Femur (tissue), 1 donor: Measurements from ENCODE around the gene MSS51.

Source experiments
- DNase-seq: peaks from one replicate; pipeline ENCODE4 v3.0.0-alpha.2; 2017

Gene MSS51

DNA sequence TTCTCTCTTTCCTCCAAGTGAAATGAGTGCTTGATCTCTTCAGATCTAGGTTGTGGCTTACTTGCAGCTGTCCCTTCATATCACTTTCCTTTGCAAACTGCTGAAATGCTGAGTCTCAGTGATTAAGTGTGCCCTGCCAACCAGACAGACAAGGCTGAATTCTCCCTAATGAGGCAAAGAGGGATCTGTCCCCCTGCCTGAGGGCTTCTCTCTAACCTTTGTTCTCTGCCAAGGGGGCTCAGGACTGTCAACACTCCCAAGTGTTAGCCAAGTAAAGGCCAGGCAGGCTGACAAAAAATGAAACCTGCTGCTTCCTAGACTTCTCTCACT, at the start of gene MSS51:
MSS51 (minus strand) TSS at position 24 of the 330 bp plus-strand sequence. CDS start 5,277 bp downstream, outside the sequence.
- DNase-seq = no peak

DNA sequence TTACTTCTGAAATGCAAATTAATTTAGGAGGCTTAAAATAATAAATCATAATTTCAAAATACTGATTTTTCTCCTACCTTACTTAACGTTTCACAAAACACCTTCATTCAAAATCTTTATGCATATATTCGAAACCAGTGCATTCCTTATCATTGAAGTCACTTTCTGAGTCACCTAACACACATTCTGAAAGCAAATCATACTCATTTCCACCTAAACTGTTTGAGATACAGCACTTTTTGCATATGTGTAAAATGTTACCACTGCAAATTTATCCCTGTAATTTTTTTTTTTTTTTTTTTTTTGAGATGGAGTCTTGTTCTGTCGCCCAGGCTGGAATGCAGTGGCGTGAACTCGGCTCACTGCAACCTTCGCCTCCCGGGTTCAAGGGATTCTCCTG, 46.8 kb upstream of the MSS51 start:
- no peak for DNase-seq

DNA sequence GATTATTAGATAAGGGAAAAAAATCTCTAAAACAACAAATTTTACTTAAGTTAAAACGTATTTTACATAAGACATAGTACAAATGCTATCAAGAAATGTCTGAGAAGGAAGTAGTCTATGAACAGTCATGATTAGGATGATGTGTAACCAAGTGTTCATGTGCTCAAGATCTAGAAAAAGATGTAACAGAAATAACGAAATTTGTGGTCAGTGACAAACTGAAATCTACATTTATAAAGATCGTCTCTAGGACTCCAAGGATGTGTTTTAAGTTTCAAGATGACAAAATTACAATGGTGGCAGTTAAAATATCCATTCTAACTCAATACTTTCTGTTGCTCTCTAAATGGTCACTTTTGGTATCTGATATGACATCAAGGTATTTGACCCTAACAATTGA, 45.3 kb upstream of the MSS51 start:
- no peak for DNase-seq

DNA sequence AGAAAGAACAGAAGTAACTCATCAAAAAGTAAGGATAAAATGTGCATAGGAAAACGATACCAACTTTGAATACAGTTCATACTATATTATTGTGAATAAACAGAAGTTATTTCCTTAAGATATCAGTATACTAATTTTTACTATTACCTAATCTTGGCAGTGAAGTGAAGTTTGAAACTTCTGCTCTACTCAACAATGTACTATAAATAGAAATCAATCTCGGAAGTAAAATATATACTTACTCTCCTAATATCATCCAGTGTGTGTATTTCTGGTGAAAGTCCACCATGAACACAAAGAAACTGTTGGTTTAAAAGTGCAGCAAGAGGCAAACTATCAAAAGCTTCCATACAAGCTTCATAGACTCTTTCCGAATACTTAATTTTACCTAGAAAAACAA, 37.9 kb upstream of the MSS51 start:
- DNase-seq = no peak

DNA sequence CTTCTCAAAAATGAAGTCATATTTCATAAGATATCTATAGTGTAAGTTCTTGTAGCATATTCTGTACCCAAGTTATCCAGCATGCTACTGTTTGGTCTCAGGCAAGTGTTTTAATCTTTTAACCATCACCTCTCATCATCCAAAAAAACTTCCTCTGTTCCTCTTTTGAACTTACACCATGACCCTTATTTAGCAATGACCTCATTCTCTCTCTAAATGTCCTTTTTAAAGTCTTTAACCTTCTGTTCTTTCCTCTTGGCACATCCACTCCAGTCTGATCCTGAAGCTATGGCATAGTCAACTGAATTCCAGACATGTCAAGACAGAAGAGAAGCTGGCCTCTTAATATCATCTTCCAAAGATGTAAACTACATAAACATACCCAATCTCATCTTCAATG, 36.2 kb upstream of the MSS51 start:
- DNase-seq = no peak

DNA sequence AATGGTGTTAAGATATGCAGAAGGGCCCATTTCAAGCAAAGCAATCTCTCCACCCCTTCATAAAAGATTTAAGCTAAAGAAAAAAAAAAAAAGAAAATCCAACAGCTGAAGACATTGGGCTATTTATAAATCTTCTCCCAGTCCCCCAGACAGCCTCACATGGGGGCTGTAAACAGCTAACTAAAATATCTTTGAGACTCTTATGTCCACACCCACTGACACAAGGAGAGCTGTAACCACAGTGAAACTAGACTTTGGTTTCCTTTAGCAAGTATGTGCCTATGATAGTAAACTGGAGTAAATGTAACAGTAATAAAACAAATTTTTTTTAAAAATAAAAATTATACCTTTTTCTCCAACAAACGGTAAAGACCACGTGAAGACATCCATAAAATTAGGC, 33.8 kb upstream of the MSS51 start:
- no peak for DNase-seq

DNA sequence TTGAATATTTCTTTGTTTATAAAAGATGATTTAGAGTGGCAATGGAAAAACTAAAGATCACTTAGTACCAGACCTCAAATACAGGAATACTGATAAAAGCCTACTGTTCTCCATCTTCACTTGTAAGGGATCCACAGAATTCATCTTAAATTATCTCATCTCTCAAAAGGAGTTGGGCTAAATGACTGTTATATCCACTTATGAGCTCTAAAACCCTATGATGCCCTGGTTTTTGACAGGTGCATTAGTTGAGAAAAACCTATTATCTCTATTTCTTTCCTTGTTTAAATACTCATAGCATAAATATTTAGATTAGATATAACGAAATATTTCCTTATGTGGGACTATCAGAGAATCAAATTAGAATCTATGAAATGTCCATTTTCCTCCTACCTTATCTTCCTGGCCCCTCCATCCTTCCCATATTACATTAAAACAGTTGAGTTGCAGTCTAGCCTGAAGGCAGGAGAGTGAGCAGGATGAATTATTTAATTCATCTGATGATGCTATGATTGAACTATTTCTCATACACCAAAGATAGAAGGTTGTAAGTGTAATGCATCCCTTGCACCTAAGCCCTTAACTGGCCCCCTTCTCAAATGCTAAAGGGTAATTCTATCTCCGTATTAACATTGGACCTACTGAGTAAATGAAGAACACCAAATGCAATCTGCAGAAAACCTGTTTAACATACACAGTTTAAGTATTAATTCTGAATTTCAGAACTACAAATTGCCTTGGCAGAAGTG, 32.8 kb upstream of the MSS51 start:
- no peak for DNase-seq

DNA sequence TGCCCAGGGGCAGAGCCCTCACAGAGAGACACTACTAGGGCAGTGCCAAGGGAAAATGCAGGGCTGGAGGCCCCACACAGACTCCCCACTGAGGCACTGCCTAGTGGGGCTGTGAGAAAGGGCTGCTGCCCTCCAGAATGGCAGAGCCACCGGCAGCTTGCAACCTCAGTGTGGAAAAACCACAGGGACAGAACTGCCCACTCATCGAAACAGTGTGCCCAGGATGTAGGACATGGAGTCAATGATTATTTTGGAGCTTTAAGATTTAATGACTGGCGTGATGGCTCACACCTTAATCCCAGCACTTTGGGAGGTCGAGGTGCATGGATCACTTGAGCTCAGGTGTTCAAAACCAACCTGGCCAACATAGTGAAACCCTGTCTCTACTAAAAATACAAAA, 27.5 kb upstream of the MSS51 start:
- DNase-seq = no peak

DNA sequence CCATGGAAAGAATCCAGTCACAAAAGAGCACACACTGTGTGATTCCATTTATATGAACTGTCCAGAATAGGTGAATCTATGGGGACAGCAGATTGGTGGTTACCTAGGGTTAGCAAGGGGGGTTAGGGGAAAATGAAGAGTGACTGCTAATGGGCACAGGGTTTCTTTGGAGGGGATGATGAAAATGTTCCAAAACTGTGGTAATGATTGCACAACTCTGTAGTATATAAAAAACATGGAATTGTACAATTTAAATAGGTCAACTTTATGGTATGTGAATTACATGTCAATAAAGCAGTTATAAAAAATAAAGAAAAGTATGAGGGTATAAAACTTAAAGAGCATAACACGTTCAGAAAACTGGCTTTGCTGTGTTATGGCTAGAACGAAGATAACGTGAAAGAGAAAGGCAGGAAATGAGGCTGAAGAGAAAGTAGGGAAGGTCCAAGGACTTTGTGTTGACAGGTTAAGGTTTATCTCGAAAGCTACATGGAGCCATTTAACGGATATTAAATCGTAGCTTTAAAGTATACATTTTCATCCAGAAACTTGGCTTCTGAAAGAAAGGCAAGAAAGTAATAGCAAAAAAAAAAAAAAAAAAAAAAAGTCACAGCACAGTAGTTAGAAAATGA, 26.4 kb upstream of the MSS51 start:
- DNase-seq = no peak

DNA sequence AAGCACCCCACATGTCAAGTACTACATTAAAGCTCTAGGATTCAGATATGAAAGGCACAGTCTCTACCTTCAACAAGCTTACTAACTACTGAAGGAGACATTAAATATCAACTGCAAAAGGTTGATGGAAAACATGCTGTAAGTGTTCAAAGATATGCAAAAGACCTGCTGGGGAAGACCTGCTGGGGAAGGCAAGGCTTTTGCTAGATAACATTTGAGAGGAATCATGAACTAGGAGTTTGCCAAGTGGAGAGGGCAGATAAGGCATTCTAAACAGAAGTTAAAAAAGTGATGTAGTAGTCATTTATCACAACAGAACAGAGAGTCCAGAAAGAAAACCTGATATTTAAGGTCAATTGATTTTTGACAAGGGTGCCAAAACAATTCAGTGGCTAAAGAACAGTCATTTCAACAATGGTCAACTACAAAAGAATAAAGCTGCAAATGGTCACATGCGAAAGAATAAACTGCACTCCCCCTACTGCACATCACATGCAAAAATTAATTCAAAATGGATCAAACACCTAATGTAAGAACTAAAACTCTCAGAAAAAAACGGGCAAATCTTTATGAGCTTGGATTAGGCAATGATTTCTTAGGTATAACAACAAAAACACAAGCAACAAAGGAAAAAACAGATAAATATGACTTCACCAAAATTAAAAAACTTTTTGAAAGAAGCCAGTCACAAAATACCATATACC, 23.0 kb upstream of the MSS51 start:
- DNase-seq = no peak

DNA sequence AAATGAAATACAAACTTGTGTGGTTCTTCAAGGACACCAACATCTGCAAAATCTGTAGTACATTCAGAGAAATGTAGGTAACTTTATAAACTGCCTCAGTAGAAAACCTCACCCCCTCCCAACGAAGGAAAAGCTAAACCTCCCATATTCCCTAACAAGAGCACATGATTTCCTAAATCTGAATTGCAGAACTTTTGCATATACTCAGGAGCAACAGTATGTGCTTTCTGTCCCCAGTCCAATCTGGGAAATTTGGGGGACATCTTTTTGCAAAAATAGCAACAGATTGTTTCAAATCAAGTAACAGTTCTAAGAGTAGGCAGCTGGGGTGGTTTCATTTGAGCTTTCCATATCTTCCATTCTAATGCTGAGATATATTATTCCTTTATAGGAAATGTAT, 15.8 kb upstream of the MSS51 start:
- DNase-seq = no peak

DNA sequence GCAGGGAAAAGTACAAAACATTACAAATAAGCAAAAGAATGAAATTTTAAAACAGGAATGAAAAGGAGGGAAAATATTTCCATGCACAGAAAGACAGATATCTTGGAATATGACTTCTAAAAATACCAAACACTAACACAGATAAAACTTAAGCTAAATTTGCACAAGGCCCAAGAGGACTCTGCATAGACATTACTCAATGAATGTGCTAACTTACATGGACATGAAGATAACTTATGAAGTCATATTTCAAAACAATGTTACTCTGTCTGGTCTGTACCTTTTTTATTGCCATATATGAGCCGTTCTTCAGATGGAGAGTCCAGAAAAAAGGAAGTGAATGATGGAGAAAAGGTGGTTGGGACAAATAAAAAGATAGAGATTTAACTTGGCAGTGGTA, 15.0 kb upstream of the MSS51 start:
- no peak for DNase-seq

DNA sequence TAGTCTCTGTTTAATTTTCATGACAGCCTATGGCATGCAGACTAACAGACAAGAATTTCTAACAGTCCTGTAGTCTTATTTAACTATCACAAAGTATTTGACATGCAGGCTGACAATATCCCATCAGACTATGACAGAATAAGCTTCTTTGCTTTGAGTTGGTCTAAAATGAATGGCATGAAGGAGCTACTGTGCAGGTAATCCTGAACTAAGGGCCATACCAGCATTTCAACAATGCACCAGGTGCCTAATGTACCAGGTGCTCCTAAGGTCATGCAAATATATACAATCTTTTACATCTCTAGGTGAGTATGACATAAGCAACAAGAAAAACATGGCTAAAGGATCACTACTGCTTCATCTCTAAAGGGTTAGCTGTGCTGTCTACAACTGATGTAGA, 13.6 kb upstream of the MSS51 start:
- no peak for DNase-seq

DNA sequence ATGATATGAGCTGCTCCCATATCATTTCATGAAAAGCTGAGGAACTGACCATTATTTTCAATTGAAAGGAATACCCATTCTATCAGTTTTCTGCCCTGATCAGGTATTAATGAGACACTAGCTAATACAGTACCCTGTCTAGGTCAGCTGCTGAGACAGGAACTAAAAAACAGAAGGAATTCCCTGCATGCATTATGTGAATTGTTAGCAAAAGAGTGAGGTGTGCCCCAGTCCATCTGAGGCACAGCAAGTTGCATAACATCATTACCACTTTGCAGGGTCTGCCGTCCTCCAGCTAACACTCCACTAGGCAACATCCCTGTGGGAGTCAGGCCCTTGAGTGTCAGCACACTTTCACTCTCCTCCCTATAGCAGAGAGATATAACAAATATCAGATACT, 11.1 kb upstream of the MSS51 start:
- DNase-seq = no peak

DNA sequence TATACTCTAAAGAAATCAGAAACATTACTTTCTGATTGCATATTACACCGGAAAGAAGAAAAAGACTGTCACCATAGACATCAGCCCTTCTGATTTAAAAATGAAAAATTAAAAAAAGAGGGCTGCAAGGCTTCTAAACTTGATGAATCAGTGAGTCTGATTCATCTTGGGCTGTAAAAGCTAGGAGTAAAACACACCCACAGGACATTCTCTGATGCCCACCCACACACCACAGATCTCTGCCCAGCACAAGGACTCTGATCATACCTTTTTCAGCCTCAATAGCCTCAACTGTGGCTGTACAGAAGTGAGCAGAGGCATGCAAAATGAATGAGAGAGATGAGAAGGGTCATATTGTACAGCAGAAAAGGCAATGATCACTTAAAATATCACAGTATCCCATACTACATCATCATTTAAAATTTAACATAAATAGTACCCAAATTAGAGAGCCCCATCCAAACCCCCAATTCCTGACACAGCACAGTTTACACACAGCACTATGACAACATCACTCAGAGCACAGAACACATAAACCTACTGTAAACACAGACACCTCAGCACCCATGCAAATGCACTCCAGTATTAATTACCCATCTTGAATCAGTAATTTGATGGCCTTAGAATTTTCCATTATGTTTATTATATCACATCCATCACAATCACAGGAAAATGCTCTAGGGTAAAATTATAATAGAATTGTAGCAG, 6.4 kb upstream of the MSS51 start:
- DNase-seq = no peak

DNA sequence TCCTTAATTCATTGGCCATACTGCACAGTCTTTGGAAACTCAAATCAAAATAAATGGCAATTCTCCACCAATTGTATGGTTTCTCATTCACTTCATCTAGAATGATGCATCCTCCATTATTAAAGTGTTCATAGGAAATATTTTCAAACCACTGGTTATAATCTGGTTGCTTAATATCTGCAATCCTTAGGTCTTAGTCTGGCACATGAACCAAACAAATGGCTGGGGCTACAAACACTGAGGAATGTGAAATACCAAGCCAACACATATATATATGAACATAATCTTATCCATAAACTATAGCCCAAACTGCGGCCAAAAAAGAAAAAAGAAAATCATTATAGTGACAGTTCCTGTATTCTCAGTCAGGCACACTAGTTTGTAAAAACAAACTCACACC, 5.7 kb upstream of the MSS51 start:
- no peak for DNase-seq

DNA sequence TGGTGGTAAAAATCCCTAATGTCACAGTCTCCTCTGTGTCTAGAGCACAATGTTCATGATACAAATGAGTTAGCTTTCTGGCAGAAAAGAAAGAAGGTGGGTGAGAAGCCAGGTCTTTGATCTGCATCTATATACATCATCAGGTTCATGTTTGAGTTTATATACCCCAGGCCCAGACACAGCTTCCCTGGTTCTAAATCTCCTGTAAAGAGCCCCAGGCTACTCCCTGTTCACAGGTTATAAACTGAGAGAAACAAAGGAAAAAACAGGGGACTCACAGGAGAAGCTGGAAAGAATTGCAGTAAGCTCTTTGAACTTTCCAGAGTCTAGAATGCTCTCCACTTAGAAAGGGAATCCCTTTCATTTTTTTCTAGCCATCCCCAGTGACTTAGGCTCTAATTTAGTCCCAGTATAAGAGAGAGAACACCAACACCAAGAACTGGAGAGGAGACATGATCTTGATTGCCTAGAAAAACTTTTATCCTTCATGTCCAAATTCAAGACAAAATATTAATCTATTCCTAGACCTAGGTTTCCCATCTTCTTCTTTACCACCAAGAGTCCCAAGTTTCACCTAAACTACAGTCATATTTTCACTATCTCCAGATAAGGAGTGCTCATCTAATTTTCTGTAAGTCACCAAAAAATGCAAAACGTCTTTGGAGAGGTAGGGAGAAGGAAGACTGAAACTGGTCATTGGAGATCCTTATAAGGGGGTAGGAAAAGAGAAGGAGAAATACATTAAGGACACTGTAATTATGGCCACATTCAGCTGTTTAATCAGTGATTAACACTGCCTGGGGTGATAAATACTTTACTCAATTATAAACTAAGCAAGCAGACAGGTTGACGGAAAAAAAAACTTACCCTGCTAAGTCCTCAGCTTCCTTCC, 469 bp downstream of the MSS51 start:
- DNase-seq = no peak

DNA sequence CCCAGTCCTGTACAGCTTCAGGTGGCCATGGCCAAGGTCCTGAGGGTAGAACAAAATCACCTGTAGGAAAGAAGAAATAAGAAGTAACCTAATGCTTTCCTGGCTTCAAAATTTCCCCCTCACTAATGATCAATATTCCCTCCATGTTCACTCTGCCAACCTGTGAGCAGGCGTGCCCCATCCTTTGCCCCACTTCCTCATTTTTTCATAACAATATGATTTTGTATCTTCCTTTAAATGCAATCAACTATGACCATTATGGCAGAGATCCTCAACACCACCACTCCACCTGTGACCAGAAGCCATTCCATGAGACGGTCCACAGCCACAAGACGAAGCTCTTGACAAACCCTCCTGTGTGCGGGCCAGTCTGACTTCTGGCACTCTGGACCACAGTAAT, 7.0 kb downstream of the MSS51 start:
- no peak for DNase-seq

DNA sequence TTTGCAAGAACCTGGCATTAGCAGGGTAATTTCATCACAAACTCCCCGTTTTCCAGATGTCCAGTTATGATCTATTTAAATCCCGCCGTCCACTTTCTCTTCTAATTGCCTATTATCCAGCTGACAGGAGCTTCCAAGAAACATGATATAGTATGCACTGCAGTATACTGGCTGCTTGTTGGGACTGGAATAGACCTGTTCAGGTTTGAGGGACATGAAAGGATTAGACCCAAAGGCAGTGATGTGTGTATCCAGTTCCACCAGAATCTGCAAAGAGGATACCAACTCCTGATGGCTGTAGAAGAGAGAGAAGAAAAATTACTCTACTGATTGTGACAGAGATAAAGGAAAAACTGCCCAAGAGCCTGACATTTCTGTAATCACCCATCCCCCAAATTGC, 8.9 kb downstream of the MSS51 start:
- no peak for DNase-seq

DNA sequence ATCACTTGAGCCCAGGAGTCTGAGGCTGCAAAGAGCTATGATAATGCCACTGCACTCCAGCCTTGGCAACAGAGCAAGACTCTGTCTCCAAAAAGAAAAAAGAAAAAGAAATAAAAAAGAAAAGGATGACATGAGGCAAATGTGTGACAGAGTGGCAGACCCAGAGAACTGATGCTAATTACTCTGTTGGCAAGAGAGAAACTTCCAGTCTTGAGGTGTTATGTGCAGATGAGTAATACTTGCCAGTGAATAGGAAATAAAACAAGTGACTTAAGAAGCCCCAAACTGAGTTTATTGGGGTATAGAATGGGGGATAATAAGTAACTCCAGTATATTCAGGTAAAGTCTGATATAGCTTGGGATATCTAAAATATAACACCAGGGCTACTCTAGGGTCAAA, 10.1 kb downstream of the MSS51 start:
- no peak for DNase-seq

DNA sequence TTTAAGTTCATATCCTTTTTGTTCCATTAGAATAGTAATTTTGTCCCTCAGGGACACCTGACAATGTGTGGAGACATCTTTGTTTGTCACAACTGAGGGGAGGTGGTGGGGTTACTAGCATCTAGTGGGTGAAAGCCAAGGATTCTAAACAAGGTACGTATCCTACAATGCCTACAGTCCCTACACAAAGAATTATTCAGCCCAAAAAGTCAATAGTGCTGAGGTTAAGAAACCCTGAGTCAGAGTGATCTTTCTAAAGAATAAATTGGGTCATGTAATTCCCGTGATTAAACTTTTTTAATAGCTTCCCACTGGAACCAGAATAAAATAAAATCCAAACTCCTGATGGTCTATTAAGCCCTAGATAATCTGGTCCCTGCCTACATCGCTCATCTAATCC, 16.8 kb downstream of the MSS51 start:
- DNase-seq = no peak

DNA sequence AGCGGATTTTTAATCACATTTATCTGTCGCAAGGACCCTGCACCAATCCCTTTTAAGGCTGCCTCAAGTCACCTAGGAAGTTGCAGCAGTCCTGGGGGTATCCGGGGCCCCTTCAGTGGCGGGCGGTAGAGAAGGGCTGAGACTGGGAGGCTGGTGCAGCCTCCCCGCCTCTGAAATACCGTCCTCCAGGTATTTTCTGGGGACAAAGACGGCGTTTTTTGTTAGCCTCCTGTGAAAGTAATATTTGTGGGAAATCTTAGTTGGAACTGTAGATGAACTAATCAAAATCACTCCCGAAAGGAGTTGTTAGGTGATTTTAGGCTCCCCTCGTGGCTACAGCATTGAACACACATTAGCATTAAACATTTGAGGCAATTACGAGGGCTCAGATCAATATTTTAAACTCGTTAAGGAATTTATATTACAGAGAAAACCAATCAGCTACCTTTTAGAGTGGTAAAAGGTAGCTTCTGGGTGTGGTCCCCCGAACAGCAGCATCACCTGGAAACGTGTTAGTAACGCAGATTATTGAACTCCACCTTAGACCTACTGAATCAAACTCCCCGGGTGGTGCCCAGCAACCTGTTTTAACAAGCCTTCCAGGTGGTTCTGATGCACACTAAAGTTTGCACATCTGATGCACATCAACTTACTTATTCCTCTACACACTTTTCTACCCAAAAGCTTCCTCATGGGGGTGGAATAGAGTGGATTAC, 19.0 kb downstream of the MSS51 start:
- no peak for DNase-seq
